HepG2 (cell line): ENCODE measurements around the gene PFN4. TPM values are rescaled to one million over a fixed set of nuclear protein-coding genes. Genes with fewer than 3 reads are reported as not detected.
A peak's percentile ranks its signal among the peaks of the same experiment; 100 is the strongest.

Experiments used
- ELF3 ChIP-seq: IDR thresholded peaks from 2 replicates; pipeline ENCODE4 v1.6.1; 2016; ENCODE audit warnings: missing genetic modification reagents, missing compliant biosample characterization
- HNF4G ChIP-seq, 2 experiments: sonication (generic) in 1 of 2; formaldehyde crosslinking in 1 of 2; IDR thresholded peaks; 2 replicates each; pipeline versions ENCODE4 v1.4.0 to v1.6.1; 2011 to 2020; ENCODE audit warnings: borderline replicate concordance in 2 of 2, low read depth in 2 of 2, mild to moderate bottlenecking in 2 of 2, low read length in 1 of 2, missing genetic modification reagents in 1 of 2, moderate library complexity in 1 of 2
- JDP2 ChIP-seq: sonication (generic); formaldehyde crosslinking; IDR thresholded peaks from 2 replicates; pipeline ENCODE4 v1.8.1; 2022; ENCODE audit warnings: missing genetic modification reagents, borderline replicate concordance
- JUND ChIP-seq: sonication (generic); formaldehyde crosslinking; IDR thresholded peaks from 2 replicates; pipeline ENCODE4 v1.8.0; 2022; ENCODE audit warnings: mild to moderate bottlenecking, missing genetic modification reagents
- KLF15 ChIP-seq: sonication (generic); formaldehyde crosslinking; IDR thresholded peaks from 2 replicates; pipeline ENCODE4 v1.8.1; 2023; ENCODE audit warnings: borderline replicate concordance, mild to moderate bottlenecking, inconsistent platforms, missing genetic modification reagents, mixed read lengths
- KLF9 ChIP-seq: IDR thresholded peaks from 2 replicates; pipeline ENCODE4 v1.6.1; 2016; ENCODE audit warnings: low read depth
- NFIC ChIP-seq: IDR thresholded peaks from 2 replicates; pipeline ENCODE4 v1.6.1; 2012; ENCODE audit warnings: mild to moderate bottlenecking, low read length, inconsistent platforms
- PAF1 ChIP-seq: IDR thresholded peaks from 2 replicates; pipeline ENCODE4 v1.6.1; 2016; ENCODE audit warnings: missing genetic modification reagents, missing compliant biosample characterization
- PLSCR1 ChIP-seq: sonication (generic); formaldehyde crosslinking; IDR thresholded peaks from 2 replicates; pipeline ENCODE4 v1.5.0; 2020; ENCODE audit warnings: missing genetic modification reagents, mild to moderate bottlenecking, borderline replicate concordance
- REL ChIP-seq: sonication (generic); formaldehyde crosslinking; conservative IDR thresholded peaks from 2 replicates; pipeline ENCODE4 v1.8.0; 2022; ENCODE audit warnings: mild to moderate bottlenecking, missing genetic modification reagents, moderate library complexity
- TOE1 ChIP-seq: sonication (generic); formaldehyde crosslinking; IDR thresholded peaks from 2 replicates; pipeline ENCODE4 v1.4.0; 2020; ENCODE audit warnings: mild to moderate bottlenecking, missing genetic modification reagents
- ZNF496 ChIP-seq: sonication (generic); formaldehyde crosslinking; IDR thresholded peaks from 2 replicates; pipeline ENCODE4 v1.8.1; 2023; ENCODE audit warnings: mild to moderate bottlenecking, moderate library complexity, missing genetic modification reagents; ENCODE audit not compliant: insufficient replicate concordance
- ZNF547 ChIP-seq: sonication (generic); formaldehyde crosslinking; IDR thresholded peaks from 2 replicates; pipeline ENCODE4 v1.5.1; 2020; ENCODE audit warnings: mild to moderate bottlenecking, missing genetic modification reagents
- ZNF567 ChIP-seq: sonication (generic); formaldehyde crosslinking; IDR thresholded peaks from 2 replicates; pipeline ENCODE4 v1.8.1; 2023; ENCODE audit warnings: mild to moderate bottlenecking, missing genetic modification reagents, borderline replicate concordance
- ZNF574 ChIP-seq: sonication (generic); formaldehyde crosslinking; IDR thresholded peaks from 2 replicates; pipeline ENCODE4 v1.4.0; 2020; ENCODE audit warnings: missing genetic modification reagents
- ZNF7 ChIP-seq: IDR thresholded peaks from 2 replicates; pipeline ENCODE4 v1.6.1; 2016; ENCODE audit warnings: missing biosample characterization, missing genetic modification reagents
- ZNF770 ChIP-seq: sonication (generic); formaldehyde crosslinking; IDR thresholded peaks from 2 replicates; pipeline ENCODE4 v1.5.0; 2020; ENCODE audit warnings: mild to moderate bottlenecking, missing genetic modification reagents
- polyA plus RNA-seq, 8 experiments: library from polyadenylated mRNA; depleted of rRNA in 3 of 8; stranded (reverse) in 7 of 8; unstranded in 1 of 8; fragments of >200 nt; fragmentation: Illumina TruSeq in 4 of 8; extraction: Trizol in 4 of 8; gene quantifications; 2 replicates each; pipeline versions ENCODE4 v1.2.1 to v1.2.3, GENCODE V29; 2011 to 2016; ENCODE audit warnings: low read depth in 4 of 8, missing spikeins in 1 of 8, mixed read lengths in 1 of 8; ENCODE audit not compliant: insufficient read depth in 1 of 8
- total RNA-seq, 5 experiments: library from RNA; depleted of rRNA; stranded (reverse); fragments of >200 nt; fragmentation: Illumina TruSeq; extraction: Trizol; gene quantifications; 2 replicates each; pipeline ENCODE4 v1.2.3, GENCODE V29; 2016; ENCODE audit warnings: low read depth in 1 of 5

PFN4 gene
- total and polyA plus RNA-seq, 2 of the 13 experiments (the other 11 are each of a cell fraction or from before 2014, with no cell fraction given) = 0.12 to 0.20 TPM

- TF ChIP-seq PLSCR1 (CRISPR knock-in tag) = no peak
- TF ChIP-seq ZNF567 (CRISPR knock-in tag) = no peak; the same call in 1 of the 2 replicates
- TF ChIP-seq ELF3 (CRISPR knock-in tag) = peak; percentile 73
- TF ChIP-seq HNF4G (IDR thresholded peaks at IDR 0.05; ENCODE audit: borderline replicate concordance, low read depth, low read length) = no peak
- TF ChIP-seq HNF4G (CRISPR knock-in tag; IDR thresholded peaks at IDR 0.05; ENCODE audit: borderline replicate concordance, low read depth) = no peak
- no peak for TF ChIP-seq PAF1 (CRISPR knock-in tag)
- no peak; the same call in 1 of the 2 replicates for TF ChIP-seq KLF15
- TF ChIP-seq JDP2 = no peak
- peak; percentile 95 for TF ChIP-seq ZNF770 (CRISPR knock-in tag)
- 0 out of 2 replicates have a peak, but pooled peaks have one; percentile 33 for TF ChIP-seq TOE1 (CRISPR knock-in tag)
- TF ChIP-seq JUND = peak; percentile 70
- TF ChIP-seq KLF9 (CRISPR knock-in tag) = no peak
- no peak for TF ChIP-seq ZNF496 (CRISPR knock-in tag)
- TF ChIP-seq NFIC = 0 out of 2 replicates have a peak, but pooled peaks have one; percentile 14
- TF ChIP-seq ZNF547 (CRISPR knock-in tag) = peak; percentile 89
- peak; percentile 98 for TF ChIP-seq ZNF574
- TF ChIP-seq ZNF7 (CRISPR knock-in tag) = no peak; the same call in 1 of the 2 replicates
- TF ChIP-seq REL (CRISPR knock-in tag) = peak; percentile 56; the same call in 1 of the 2 replicates
Observed at GRCh38 chr2:24084386-24085199, 38.5 kb downstream of the PFN4 start, which contains the start of gene TP53I3 (continued).
